ENCODE results near the gene GATB. TPM values are rescaled to one million over a fixed set of nuclear protein-coding genes. Genes with fewer than 3 reads are reported as not detected.

GATB gene
- total and polyA plus RNA-seq, 2 experiments from 2014 or later, result 17.7 to 18.9 TPM

DNA sequence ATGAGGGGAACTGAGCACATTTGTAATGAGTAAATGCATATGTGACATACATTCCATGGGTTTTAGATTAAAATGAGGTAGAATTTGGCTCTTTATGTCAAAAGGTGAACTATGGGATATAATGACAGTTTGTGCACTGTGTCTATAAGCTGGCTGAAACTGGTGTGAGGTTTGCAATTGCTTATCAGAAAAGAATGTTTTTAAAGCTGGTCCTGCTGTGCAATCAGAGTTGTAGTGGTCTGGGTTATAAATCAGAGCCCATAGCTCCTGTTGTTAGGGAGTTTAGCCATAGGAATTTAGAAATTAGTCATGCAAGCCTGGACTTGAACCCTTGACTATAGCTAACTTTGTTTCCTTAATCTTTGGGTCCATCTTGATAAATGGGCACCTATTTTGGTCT is 23.1 kb upstream of the GATB start (continued):
- TF ChIP-seq, protein P1, sequence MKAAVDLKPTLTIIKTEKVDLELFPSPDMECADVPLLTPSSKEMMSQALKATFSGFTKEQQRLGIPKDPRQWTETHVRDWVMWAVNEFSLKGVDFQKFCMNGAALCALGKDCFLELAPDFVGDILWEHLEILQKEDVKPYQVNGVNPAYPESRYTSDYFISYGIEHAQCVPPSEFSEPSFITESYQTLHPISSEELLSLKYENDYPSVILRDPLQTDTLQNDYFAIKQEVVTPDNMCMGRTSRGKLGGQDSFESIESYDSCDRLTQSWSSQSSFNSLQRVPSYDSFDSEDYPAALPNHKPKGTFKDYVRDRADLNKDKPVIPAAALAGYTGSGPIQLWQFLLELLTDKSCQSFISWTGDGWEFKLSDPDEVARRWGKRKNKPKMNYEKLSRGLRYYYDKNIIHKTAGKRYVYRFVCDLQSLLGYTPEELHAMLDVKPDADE (IDR thresholded peaks at IDR 0.05), result no peak
- TF ChIP-seq ZNF331 (CRISPR knock-in tag; IDR thresholded peaks at IDR 0.05; ENCODE audit: low read depth), result no peak
- no peak for TF ChIP-seq ZNF114 (CRISPR knock-in tag; IDR thresholded peaks at IDR 0.05)
- no peak for TF ChIP-seq POLR2AphosphoS5 (IDR thresholded peaks at IDR 0.05; ENCODE audit: low read depth)
- TF ChIP-seq CTCF (conservative IDR thresholded peaks at IDR 0.05; ENCODE audit: low read depth in 2 of 2), result no peak
- TF ChIP-seq, protein P2, sequence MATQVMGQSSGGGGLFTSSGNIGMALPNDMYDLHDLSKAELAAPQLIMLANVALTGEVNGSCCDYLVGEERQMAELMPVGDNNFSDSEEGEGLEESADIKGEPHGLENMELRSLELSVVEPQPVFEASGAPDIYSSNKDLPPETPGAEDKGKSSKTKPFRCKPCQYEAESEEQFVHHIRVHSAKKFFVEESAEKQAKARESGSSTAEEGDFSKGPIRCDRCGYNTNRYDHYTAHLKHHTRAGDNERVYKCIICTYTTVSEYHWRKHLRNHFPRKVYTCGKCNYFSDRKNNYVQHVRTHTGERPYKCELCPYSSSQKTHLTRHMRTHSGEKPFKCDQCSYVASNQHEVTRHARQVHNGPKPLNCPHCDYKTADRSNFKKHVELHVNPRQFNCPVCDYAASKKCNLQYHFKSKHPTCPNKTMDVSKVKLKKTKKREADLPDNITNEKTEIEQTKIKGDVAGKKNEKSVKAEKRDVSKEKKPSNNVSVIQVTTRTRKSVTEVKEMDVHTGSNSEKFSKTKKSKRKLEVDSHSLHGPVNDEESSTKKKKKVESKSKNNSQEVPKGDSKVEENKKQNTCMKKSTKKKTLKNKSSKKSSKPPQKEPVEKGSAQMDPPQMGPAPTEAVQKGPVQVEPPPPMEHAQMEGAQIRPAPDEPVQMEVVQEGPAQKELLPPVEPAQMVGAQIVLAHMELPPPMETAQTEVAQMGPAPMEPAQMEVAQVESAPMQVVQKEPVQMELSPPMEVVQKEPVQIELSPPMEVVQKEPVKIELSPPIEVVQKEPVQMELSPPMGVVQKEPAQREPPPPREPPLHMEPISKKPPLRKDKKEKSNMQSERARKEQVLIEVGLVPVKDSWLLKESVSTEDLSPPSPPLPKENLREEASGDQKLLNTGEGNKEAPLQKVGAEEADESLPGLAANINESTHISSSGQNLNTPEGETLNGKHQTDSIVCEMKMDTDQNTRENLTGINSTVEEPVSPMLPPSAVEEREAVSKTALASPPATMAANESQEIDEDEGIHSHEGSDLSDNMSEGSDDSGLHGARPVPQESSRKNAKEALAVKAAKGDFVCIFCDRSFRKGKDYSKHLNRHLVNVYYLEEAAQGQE (IDR thresholded peaks at IDR 0.05; ENCODE audit: unreplicated experiment), result no peak
- TF ChIP-seq JUNB (IDR thresholded peaks at IDR 0.05; ENCODE audit: unreplicated experiment), result no peak
- TF ChIP-seq EZH2 (IDR thresholded peaks at IDR 0.05; ENCODE audit: low read depth, unreplicated experiment), result no peak
- TF ChIP-seq EZH2phosphoT487 (IDR thresholded peaks at IDR 0.05; ENCODE audit: unreplicated experiment), result no peak
- no peak for TF ChIP-seq NANOG (IDR thresholded peaks at IDR 0.05; ENCODE audit: borderline replicate concordance)

DNA sequence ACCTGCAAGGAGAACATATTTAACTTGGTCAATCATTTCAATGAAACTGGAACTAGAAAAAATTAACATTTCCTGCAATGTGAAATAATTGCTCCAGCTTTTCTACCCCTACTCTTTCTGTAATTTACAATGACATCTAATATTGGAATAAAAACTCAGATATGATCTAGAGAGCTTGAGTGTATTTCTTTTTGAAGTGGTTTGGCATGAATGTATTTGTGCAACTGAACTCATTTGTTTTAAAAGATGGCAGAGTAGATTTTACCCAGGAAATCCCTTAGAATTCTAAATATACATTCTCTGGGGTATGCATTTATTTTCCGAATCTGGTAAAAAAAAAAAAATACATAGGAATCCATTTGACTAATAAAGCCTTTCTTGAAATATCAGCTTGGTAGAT is 21.5 kb upstream of the GATB start:
- Histone ChIP-seq H3K79me2 (replicated peaks; ENCODE audit: insufficient read depth) (no peaks in the 10 kb centered on the region), H3K27ac (ENCODE audit: low read depth) (no peak overlapping the region), H2AFZ (no peak overlapping the region; the same call in 1 of the 2 replicates), H3K27me3 (ENCODE audit: insufficient read depth) (peaks cover under 1% of the 10 kb centered on the region; the same call in 1 of the 2 replicates), H3K9me2 (ENCODE audit: insufficient read depth) (peaks cover 18% of the 10 kb centered on the region; the same call in 1 of the 2 replicates), H3K36me3 (ENCODE audit: insufficient read depth) (no peaks in the 10 kb centered on the region), H3K4me3 (no peak overlapping the region), H3K4me2 (no peak overlapping the region), H4K20me1 (replicated peaks; ENCODE audit: insufficient read depth) (no peaks in the 10 kb centered on the region), H3K4me1 (ENCODE audit: insufficient read depth) (peaks cover 22% of the 10 kb centered on the region), H3F3A (replicated peaks; ENCODE audit: low read depth) (no peaks in the 10 kb centered on the region)
- Mint-ChIP-seq H3K4me1 (peaks cover 22% of the 10 kb centered on the region), H3K9me3 (no peaks in the 10 kb centered on the region; the same call in 2 of the 3 replicates), H3K27ac (no peak overlapping the region), H3K4me3 (no peak overlapping the region), H3K27me3 (ENCODE audit: insufficient read depth, low read depth, poor library complexity) (peaks cover 4% of the 10 kb centered on the region), H3K36me3 (ENCODE audit: low read depth) (peaks cover 4% of the 10 kb centered on the region; the same call in 1 of the 3 replicates)
- no peak for DNase-seq (ENCODE audit: low spot score)
- no peak for ATAC-seq
- TF ChIP-seq, protein P1 (IDR thresholded peaks at IDR 0.05), result no peak
- TF ChIP-seq EZH2phosphoT487 (IDR thresholded peaks at IDR 0.05; ENCODE audit: unreplicated experiment) (no peak), ZNF114 (CRISPR knock-in tag; IDR thresholded peaks at IDR 0.05) (no peak), EZH2 (IDR thresholded peaks at IDR 0.05; ENCODE audit: low read depth, unreplicated experiment) (no peak), ZNF462 (CRISPR knock-in tag; IDR thresholded peaks at IDR 0.05) (no peak), JUNB (IDR thresholded peaks at IDR 0.05; ENCODE audit: unreplicated experiment) (no peak)
